Measurements from ENCODE around the gene LMX1A. TPM values are rescaled to one million over a fixed set of nuclear protein-coding genes. Genes with fewer than 3 reads are reported as not detected.

Gene LMX1A
- total and polyA plus RNA-seq, 4 donors, result 0.05 to 0.17 TPM; not detected in 2

DNA sequence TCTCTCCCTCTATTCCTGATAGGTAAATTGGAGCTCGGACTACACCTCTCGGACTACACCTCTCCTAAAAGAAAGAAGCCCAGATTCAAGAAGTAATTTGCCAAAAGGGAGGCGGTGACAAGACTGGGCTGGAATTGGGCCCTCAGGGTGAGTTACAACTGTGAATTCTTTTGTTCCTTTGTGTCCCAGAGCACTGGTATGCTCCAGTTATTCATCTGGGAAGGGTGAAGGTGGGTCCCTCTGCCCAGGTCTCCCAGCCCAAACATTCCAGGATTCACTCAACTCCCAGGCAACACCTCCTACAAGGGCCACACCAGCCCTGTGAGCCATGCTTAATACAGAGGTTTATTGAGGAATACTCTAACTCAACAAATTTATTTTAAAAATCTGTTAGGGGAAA, 69.2 kb downstream of the LMX1A start:
- Histone ChIP-seq H3K27ac (ENCODE audit: low read depth in 1 of 2, low read length in 2 of 2) (no peak overlapping the region), H3K9me3 (ENCODE audit: control insufficient read depth in 4 of 4, low read length in 3 of 4) (no peaks in the 10 kb centered on the region), H3K4me3 (ENCODE audit: low read depth in 1 of 3, low read length in 3 of 3) (no peak overlapping the region), H3K4me1 (ENCODE audit: control insufficient read depth in 4 of 4, insufficient read depth in 4 of 4, low read length in 3 of 4) (peaks cover 8 to 31% (median 20%) of the 10 kb centered on the region in 4 donors), H3K27me3 (ENCODE audit: control insufficient read depth in 4 of 4, insufficient read depth in 4 of 4, low read length in 3 of 4) (no peaks in the 10 kb centered on the region), H3K36me3 (ENCODE audit: control insufficient read depth in 4 of 4, insufficient read depth in 3 of 4, low read depth in 1 of 4, low read length in 3 of 4) (no peaks in the 10 kb centered on the region), H3K9ac (ENCODE audit: low read depth in 1 of 2, low read length in 2 of 2) (no peak overlapping the region)
- 91% methylated on average over 3 of the region's 3 CpGs for WGBS
- TF ChIP-seq, protein P1, sequence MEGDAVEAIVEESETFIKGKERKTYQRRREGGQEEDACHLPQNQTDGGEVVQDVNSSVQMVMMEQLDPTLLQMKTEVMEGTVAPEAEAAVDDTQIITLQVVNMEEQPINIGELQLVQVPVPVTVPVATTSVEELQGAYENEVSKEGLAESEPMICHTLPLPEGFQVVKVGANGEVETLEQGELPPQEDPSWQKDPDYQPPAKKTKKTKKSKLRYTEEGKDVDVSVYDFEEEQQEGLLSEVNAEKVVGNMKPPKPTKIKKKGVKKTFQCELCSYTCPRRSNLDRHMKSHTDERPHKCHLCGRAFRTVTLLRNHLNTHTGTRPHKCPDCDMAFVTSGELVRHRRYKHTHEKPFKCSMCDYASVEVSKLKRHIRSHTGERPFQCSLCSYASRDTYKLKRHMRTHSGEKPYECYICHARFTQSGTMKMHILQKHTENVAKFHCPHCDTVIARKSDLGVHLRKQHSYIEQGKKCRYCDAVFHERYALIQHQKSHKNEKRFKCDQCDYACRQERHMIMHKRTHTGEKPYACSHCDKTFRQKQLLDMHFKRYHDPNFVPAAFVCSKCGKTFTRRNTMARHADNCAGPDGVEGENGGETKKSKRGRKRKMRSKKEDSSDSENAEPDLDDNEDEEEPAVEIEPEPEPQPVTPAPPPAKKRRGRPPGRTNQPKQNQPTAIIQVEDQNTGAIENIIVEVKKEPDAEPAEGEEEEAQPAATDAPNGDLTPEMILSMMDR (IDR thresholded peaks at IDR 0.05; ENCODE audit: low read depth, low read length, missing input control), result no peak
- no peak for TF ChIP-seq YY1 (IDR thresholded peaks at IDR 0.05)
- TF ChIP-seq, protein P2, sequence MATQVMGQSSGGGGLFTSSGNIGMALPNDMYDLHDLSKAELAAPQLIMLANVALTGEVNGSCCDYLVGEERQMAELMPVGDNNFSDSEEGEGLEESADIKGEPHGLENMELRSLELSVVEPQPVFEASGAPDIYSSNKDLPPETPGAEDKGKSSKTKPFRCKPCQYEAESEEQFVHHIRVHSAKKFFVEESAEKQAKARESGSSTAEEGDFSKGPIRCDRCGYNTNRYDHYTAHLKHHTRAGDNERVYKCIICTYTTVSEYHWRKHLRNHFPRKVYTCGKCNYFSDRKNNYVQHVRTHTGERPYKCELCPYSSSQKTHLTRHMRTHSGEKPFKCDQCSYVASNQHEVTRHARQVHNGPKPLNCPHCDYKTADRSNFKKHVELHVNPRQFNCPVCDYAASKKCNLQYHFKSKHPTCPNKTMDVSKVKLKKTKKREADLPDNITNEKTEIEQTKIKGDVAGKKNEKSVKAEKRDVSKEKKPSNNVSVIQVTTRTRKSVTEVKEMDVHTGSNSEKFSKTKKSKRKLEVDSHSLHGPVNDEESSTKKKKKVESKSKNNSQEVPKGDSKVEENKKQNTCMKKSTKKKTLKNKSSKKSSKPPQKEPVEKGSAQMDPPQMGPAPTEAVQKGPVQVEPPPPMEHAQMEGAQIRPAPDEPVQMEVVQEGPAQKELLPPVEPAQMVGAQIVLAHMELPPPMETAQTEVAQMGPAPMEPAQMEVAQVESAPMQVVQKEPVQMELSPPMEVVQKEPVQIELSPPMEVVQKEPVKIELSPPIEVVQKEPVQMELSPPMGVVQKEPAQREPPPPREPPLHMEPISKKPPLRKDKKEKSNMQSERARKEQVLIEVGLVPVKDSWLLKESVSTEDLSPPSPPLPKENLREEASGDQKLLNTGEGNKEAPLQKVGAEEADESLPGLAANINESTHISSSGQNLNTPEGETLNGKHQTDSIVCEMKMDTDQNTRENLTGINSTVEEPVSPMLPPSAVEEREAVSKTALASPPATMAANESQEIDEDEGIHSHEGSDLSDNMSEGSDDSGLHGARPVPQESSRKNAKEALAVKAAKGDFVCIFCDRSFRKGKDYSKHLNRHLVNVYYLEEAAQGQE (IDR thresholded peaks at IDR 0.05), result no peak
- TF ChIP-seq TAF1 (conservative IDR thresholded peaks at IDR 0.05), result no peak
- TF ChIP-seq NR2F2 (IDR thresholded peaks at IDR 0.05), result no peak
- TF ChIP-seq HNF4A (conservative IDR thresholded peaks at IDR 0.05), result no peak
- TF ChIP-seq, protein P3, sequence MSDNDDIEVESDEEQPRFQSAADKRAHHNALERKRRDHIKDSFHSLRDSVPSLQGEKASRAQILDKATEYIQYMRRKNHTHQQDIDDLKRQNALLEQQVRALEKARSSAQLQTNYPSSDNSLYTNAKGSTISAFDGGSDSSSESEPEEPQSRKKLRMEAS (IDR thresholded peaks at IDR 0.05), result no peak
- TF ChIP-seq FOXA2 (IDR thresholded peaks at IDR 0.05), result no peak
- TF ChIP-seq SP1 (IDR thresholded peaks at IDR 0.05), result no peak
- TF ChIP-seq GABPA (IDR thresholded peaks at IDR 0.05 in 1 of 2, conservative IDR thresholded peaks at IDR 0.05 in 1 of 2), result no peak
- TF ChIP-seq RXRA (IDR thresholded peaks at IDR 0.05), result no peak
- no peak for TF ChIP-seq JUND (IDR thresholded peaks at IDR 0.05)
- TF ChIP-seq RAD21 (IDR thresholded peaks at IDR 0.05), result no peak
- TF ChIP-seq, protein P4, sequence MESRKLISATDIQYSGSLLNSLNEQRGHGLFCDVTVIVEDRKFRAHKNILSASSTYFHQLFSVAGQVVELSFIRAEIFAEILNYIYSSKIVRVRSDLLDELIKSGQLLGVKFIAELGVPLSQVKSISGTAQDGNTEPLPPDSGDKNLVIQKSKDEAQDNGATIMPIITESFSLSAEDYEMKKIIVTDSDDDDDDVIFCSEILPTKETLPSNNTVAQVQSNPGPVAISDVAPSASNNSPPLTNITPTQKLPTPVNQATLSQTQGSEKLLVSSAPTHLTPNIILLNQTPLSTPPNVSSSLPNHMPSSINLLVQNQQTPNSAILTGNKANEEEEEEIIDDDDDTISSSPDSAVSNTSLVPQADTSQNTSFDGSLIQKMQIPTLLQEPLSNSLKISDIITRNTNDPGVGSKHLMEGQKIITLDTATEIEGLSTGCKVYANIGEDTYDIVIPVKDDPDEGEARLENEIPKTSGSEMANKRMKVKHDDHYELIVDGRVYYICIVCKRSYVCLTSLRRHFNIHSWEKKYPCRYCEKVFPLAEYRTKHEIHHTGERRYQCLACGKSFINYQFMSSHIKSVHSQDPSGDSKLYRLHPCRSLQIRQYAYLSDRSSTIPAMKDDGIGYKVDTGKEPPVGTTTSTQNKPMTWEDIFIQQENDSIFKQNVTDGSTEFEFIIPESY (IDR thresholded peaks at IDR 0.05), result no peak
- TF ChIP-seq HNF4G (IDR thresholded peaks at IDR 0.05), result no peak
- no peak for DNase-seq (ENCODE audit: low spot score)

DNA sequence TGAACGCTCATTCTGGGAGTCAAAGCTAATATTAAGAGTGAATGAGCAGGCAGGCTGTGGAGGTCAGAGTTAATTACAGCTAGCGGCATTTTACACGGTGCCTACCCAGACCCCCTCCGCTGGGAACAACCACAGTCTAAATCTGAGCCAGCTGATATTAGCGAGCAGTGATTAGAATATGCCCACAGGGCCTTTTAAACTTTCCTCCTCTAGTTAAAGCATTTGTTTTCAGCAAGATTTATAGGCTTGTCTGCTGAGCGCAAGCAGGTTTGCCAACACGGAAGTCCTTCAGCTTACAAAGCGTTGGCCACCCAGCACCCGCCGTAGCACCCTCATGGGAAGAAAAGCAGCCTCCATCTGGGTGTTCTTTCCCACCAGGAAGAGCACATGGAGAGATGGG, 72.1 kb downstream of the LMX1A start:
- DNase-seq (ENCODE audit: low spot score), result no peak
- H3K4me3 ChIP-seq (ENCODE audit: low read depth in 1 of 3, low read length in 3 of 3), result no peak overlapping the region
- H3K9me3 ChIP-seq (ENCODE audit: control insufficient read depth in 4 of 4, low read length in 3 of 4), result no peaks in the 10 kb centered on the region
- no peaks in the 10 kb centered on the region for H3K36me3 ChIP-seq (ENCODE audit: control insufficient read depth in 4 of 4, insufficient read depth in 3 of 4, low read depth in 1 of 4, low read length in 3 of 4)
- H3K4me1 ChIP-seq (ENCODE audit: control insufficient read depth in 4 of 4, insufficient read depth in 4 of 4, low read length in 3 of 4), result peaks cover 8 to 45% (median 35%) of the 10 kb centered on the region in 4 donors
- WGBS, result 71% methylated on average over 10 of the region's 10 CpGs
- no peak overlapping the region for H3K9ac ChIP-seq (ENCODE audit: low read depth in 1 of 2, low read length in 2 of 2)
- H3K27ac ChIP-seq (ENCODE audit: low read depth in 1 of 2, low read length in 2 of 2), result no peak overlapping the region
- H3K27me3 ChIP-seq (ENCODE audit: control insufficient read depth in 4 of 4, insufficient read depth in 4 of 4, low read length in 3 of 4), result no peaks in the 10 kb centered on the region
- TF ChIP-seq SP1 (IDR thresholded peaks at IDR 0.05) (no peak), FOXA1 (IDR thresholded peaks at IDR 0.05) (no peak), JUND (IDR thresholded peaks at IDR 0.05) (no peak), FOXA2 (IDR thresholded peaks at IDR 0.05) (no peak), GABPA (IDR thresholded peaks at IDR 0.05 in 1 of 2, conservative IDR thresholded peaks at IDR 0.05 in 1 of 2) (no peak), TAF1 (conservative IDR thresholded peaks at IDR 0.05) (no peak), YY1 (IDR thresholded peaks at IDR 0.05) (no peak), HNF4G (IDR thresholded peaks at IDR 0.05) (no peak)
- TF ChIP-seq, protein P5, sequence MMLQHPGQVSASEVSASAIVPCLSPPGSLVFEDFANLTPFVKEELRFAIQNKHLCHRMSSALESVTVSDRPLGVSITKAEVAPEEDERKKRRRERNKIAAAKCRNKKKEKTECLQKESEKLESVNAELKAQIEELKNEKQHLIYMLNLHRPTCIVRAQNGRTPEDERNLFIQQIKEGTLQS (IDR thresholded peaks at IDR 0.05), result no peak
- TF ChIP-seq, protein P2 (IDR thresholded peaks at IDR 0.05), result no peak
- TF ChIP-seq, protein P4 (IDR thresholded peaks at IDR 0.05), result no peak
- TF ChIP-seq, protein P3 (IDR thresholded peaks at IDR 0.05), result no peak

Measured in liver (tissue), 9 donors.